H1 (cell line): ENCODE results near the gene MACIR. TPM values are rescaled to one million over a fixed set of nuclear protein-coding genes. Genes with fewer than 3 reads are reported as not detected.

Experiments used
- CTCF ChIA-PET: fragments of 300-600 bp; sonication (Branson Sonifier 250); formaldehyde crosslinking; loops from one replicate; lab custom pipeline; 2021; ENCODE audit not compliant: partially characterized antibody; lab: Charles Lee
- POLR2A ChIA-PET: fragments of 300-600 bp; sonication (Branson Sonifier 250); formaldehyde crosslinking; loops from one replicate; lab custom pipeline; 2021; ENCODE audit warnings: inconsistent platforms; ENCODE audit not compliant: partially characterized antibody; lab: Charles Lee
- DNase-seq, 2 experiments: peaks; one replicate each; pipeline versions ENCODE4 v3.0.0 to v3.0.0-alpha.2; 2010 to 2022; ENCODE audit warnings: low spot score in 2 of 2, low read depth in 1 of 2, mixed read lengths in 1 of 2
- FAIRE-seq: peaks from 2 replicates; lab custom pipeline; 2011; peaks lifted over from hg19 to GRCh38; lab: Jason Lieb, UNC
- H2AFZ ChIP-seq: 2 replicates; pipeline ENCODE4 v1.8.1; 2012; ENCODE audit warnings: low read length, inconsistent platforms
- H2AK5ac ChIP-seq: 2 replicates; pipeline ENCODE4 v1.6.1; 2013; ENCODE audit warnings: low read depth, low read length
- H2BK120ac ChIP-seq: replicated peaks from 2 replicates; pipeline ENCODE3; 2013; ENCODE audit warnings: low read depth, low read length, inconsistent platforms
- H2BK12ac ChIP-seq: 2 replicates; pipeline ENCODE4 v1.6.1; 2013; ENCODE audit warnings: low read depth, low read length
- H2BK15ac ChIP-seq: 2 replicates; pipeline ENCODE4 v1.6.1; 2013; ENCODE audit warnings: low read length
- H2BK20ac ChIP-seq: 2 replicates; pipeline ENCODE4 v1.6.1; 2013; ENCODE audit warnings: low read length
- H2BK5ac ChIP-seq: 2 replicates; pipeline ENCODE4 v1.6.1; 2013; ENCODE audit warnings: low read depth, low read length
- H3K14ac ChIP-seq: 2 replicates; pipeline ENCODE4 v1.6.1; 2013; ENCODE audit warnings: inconsistent platforms; ENCODE audit not compliant: insufficient read length
- H3K18ac ChIP-seq: 2 replicates; pipeline ENCODE4 v1.6.1; 2013; ENCODE audit warnings: low read length; ENCODE audit errors: extremely low read depth
- H3K23ac ChIP-seq: 2 replicates; pipeline ENCODE4 v1.6.1; 2013; ENCODE audit warnings: inconsistent platforms; ENCODE audit not compliant: insufficient read length
- H3K23me2 ChIP-seq: 2 replicates; pipeline ENCODE4 v1.6.1; 2013; ENCODE audit warnings: low read depth, low read length
- H3K27ac ChIP-seq: 2 replicates; pipeline ENCODE4 v1.6.1; 2011; ENCODE audit warnings: low read depth, low read length, inconsistent platforms
- H3K27me3 ChIP-seq, 4 experiments: replicated peaks in 1 of 4; 1 replicate in 1 of 4; 2 replicates in 3 of 4; pipeline versions ENCODE4 v1.6.1 to v1.8.1; 2011 to 2013; ENCODE audit warnings: low read length in 3 of 4, mild to moderate bottlenecking in 3 of 4, inconsistent platforms in 2 of 4, mixed read lengths in 2 of 4, moderate library complexity in 1 of 4; ENCODE audit not compliant: control insufficient read depth in 3 of 4, insufficient read depth in 3 of 4; ENCODE audit errors: extremely low read depth in 1 of 4
- H3K36me3 ChIP-seq, 4 experiments: 2 replicates each; pipeline versions ENCODE4 v1.6.1 to v1.8.1; 2011 to 2013; ENCODE audit warnings: mild to moderate bottlenecking in 4 of 4, low read length in 3 of 4, moderate library complexity in 2 of 4, control low read depth in 1 of 4, inconsistent platforms in 1 of 4; ENCODE audit not compliant: insufficient read depth in 4 of 4, control insufficient read depth in 2 of 4
- H3K4ac ChIP-seq: replicated peaks from 2 replicates; pipeline ENCODE3; 2013; ENCODE audit warnings: low read length, low read depth, mixed read lengths, inconsistent platforms; ENCODE audit not compliant: insufficient read length
- H3K4me1 ChIP-seq, 4 experiments: replicated peaks in 1 of 4; 1 replicate in 1 of 4; 2 replicates in 3 of 4; pipeline versions ENCODE4 v1.6.1 to v1.8.1; 2011 to 2013; ENCODE audit warnings: low read length in 3 of 4, inconsistent platforms in 2 of 4, mixed read lengths in 1 of 4; ENCODE audit not compliant: insufficient read depth in 4 of 4, control insufficient read depth in 3 of 4
- H3K4me2 ChIP-seq, 2 experiments: 2 replicates each; pipeline versions ENCODE4 v1.6.1 to v1.8.1; 2011 to 2013; ENCODE audit warnings: low read depth in 2 of 2, low read length in 2 of 2, control low read depth in 1 of 2, inconsistent platforms in 1 of 2, mild to moderate bottlenecking in 1 of 2; ENCODE audit not compliant: insufficient read depth in 1 of 2
- H3K4me3 ChIP-seq, 4 experiments: fragments of 200-600, 300-600 bp in 1 of 4; sonication (generic), shearing (Covaris generic), sonication (Bioruptor Twin) in 1 of 4; 2 replicates each; pipeline versions ENCODE4 v1.5.1 to v1.8.1; 2011 to 2016; ENCODE audit warnings: low read length in 4 of 4, low read depth in 3 of 4, control low read depth in 2 of 4, inconsistent platforms in 2 of 4, mild to moderate bottlenecking in 2 of 4, mixed read lengths in 1 of 4, moderate library complexity in 1 of 4; ENCODE audit not compliant: insufficient read depth in 2 of 4; ENCODE audit errors: extremely low read depth in 1 of 4
- H3K56ac ChIP-seq: replicated peaks from 2 replicates; pipeline ENCODE3; 2013; ENCODE audit warnings: low read depth, mild to moderate bottlenecking, mixed read lengths, low read length, inconsistent platforms; ENCODE audit not compliant: insufficient read length
- H3K79me1 ChIP-seq: 2 replicates; pipeline ENCODE4 v1.6.1; 2013; ENCODE audit warnings: low read depth, low read length, control low read depth
- H3K79me2 ChIP-seq, 2 experiments: 2 replicates each; pipeline versions ENCODE4 v1.6.1 to v1.8.1; 2012 to 2013; ENCODE audit warnings: low read length in 2 of 2, mild to moderate bottlenecking in 2 of 2, inconsistent platforms in 1 of 2; ENCODE audit not compliant: insufficient read depth in 2 of 2, control insufficient read depth in 1 of 2
- H3K9ac ChIP-seq, 4 experiments: replicated peaks in 1 of 4; 1 replicate in 1 of 4; 2 replicates in 3 of 4; pipeline versions ENCODE4 v1.6.1 to v1.8.1; 2011 to 2013; ENCODE audit warnings: low read depth in 3 of 4, low read length in 3 of 4, control low read depth in 2 of 4, mild to moderate bottlenecking in 2 of 4, moderate library complexity in 2 of 4, inconsistent platforms in 1 of 4; ENCODE audit errors: extremely low read depth in 1 of 4
- H3K9me3 ChIP-seq, 2 experiments: 2 replicates each; pipeline versions ENCODE4 v1.6.1 to v1.8.1; 2012 to 2013; ENCODE audit warnings: mild to moderate bottlenecking in 2 of 2, moderate library complexity in 2 of 2, control low read depth in 1 of 2, inconsistent platforms in 1 of 2, low read depth in 1 of 2, low read length in 1 of 2, mixed read lengths in 1 of 2; ENCODE audit not compliant: insufficient read depth in 2 of 2
- H4K20me1 ChIP-seq, 2 experiments: replicated peaks in 1 of 2; 2 replicates each; pipeline versions ENCODE3 to v1.8.1; 2011 to 2013; ENCODE audit warnings: inconsistent platforms in 2 of 2, low read length in 2 of 2, mild to moderate bottlenecking in 1 of 2; ENCODE audit not compliant: insufficient read depth in 2 of 2, control insufficient read depth in 1 of 2
- H4K5ac ChIP-seq: 2 replicates; pipeline ENCODE4 v1.6.1; 2013; ENCODE audit warnings: low read length, low read depth, mixed read lengths, inconsistent platforms; ENCODE audit not compliant: insufficient read length
- H4K8ac ChIP-seq: 2 replicates; pipeline ENCODE4 v1.8.0; 2013; ENCODE audit warnings: mild to moderate bottlenecking, moderate library complexity, low read length, inconsistent platforms; ENCODE audit not compliant: insufficient read depth; ENCODE audit errors: extremely low read depth
- H4K91ac ChIP-seq: replicated peaks from 2 replicates; pipeline ENCODE3; 2013; ENCODE audit warnings: low read length, mixed read lengths, inconsistent platforms; ENCODE audit not compliant: insufficient read length
- CTCF ChIP-seq, 3 experiments: IDR thresholded peaks; 1 replicate in 2 of 3; 2 replicates in 1 of 3; pipeline versions ENCODE4 v1.5.1 to v1.6.1; 2011; ENCODE audit warnings: low read length in 3 of 3, mild to moderate bottlenecking in 3 of 3, inconsistent platforms in 2 of 3, low read depth in 1 of 3, moderate library complexity in 1 of 3; ENCODE audit not compliant: insufficient read depth in 1 of 3; ENCODE audit errors: control extremely low read depth in 1 of 3
- PHF8 ChIP-seq: fragments of 200-600 bp; sonication (generic); conservative IDR thresholded peaks from 2 replicates; pipeline ENCODE4 v1.7.1; 2012; ENCODE audit warnings: low read depth, mild to moderate bottlenecking, inconsistent platforms, low read length, moderate library complexity
- WGBS, 2 experiments: shearing (Covaris generic) in 1 of 2; methylation state at CpG; one replicate each; pipeline versions ENCODE4 v1.1.6 to v1.1.7; 2013 to 2015; ENCODE audit warnings: low lambda C conversion rate in 2 of 2, mixed read lengths in 2 of 2, inconsistent platforms in 1 of 2, low coverage in 1 of 2, missing lambda C conversion rate in 1 of 2; ENCODE audit not compliant: insufficient replicate concordance in 2 of 2, insufficient coverage in 1 of 2, insufficient read length in 1 of 2; ENCODE audit errors: extremely low coverage in 1 of 2, missing lambda C conversion rate in 1 of 2; 5-methylcytosine and 5-hydroxymethylcytosine counted together
- polyA plus RNA-seq, 7 experiments: library from polyadenylated mRNA; depleted of rRNA in 3 of 7; stranded (reverse) in 5 of 7; unstranded in 2 of 7; fragments of >200 nt in 5 of 7; fragments of 200-250 nt in 2 of 7; gene quantifications; 1 replicate in 5 of 7; 2 replicates in 1 of 7; 4 replicates in 1 of 7; pipeline versions ENCODE4 v1.2.1 to v1.2.3, GENCODE V29; 2011 to 2013; ENCODE audit warnings: missing spikeins in 2 of 7, mixed read lengths in 2 of 7
- total RNA-seq: library from RNA; stranded (reverse); fragmentation: NEBNext Ultra II Directional; extraction: Animal tissue kit (Norgen Biotek cat#: 25700); gene quantifications from 2 replicates; pipeline ENCODE4 v1.2.1, GENCODE V29; 2021

MACIR gene
- total and polyA plus RNA-seq, 2 of the 8 experiments (the other 6 are each of a cell fraction or from before 2014, with no cell fraction given), result 8.0 to 19.2 TPM

- Histone ChIP-seq H3K27me3 (no peaks in the 10 kb centered on the region), H3K79me2 (peaks cover 0 to 16% of the 10 kb centered on the region in 2 experiments; a peak in 2 of 4 replicates), H3K23me2 (peaks cover 6% of the 10 kb centered on the region; the same call in 1 of the 2 replicates), H3K27ac (no peak overlapping the region), H3K79me1 (no peaks in the 10 kb centered on the region; the same call in 1 of the 2 replicates), H3K9me3 (no peaks in the 10 kb centered on the region), H2AFZ (0 out of 2 replicates have a peak overlapping the region, but pooled peaks have one; percentile 20), H4K8ac (no peak overlapping the region), H3K4me1 (peaks cover 0 to 6% (median 0%) of the 10 kb centered on the region in 4 experiments; a peak in 1 of 7 replicates), H2BK20ac (no peak overlapping the region), H4K20me1 (no peaks in the 10 kb centered on the region), H3K14ac (no peak overlapping the region), H2BK5ac (no peak overlapping the region), H3K18ac (no peak overlapping the region), H3K9ac (no peak overlapping the region), H2BK15ac (no peak overlapping the region), H3K36me3 (no peaks in the 10 kb centered on the region), H4K5ac (no peak overlapping the region), H3K23ac (no peak overlapping the region), H2AK5ac (no peak overlapping the region), H3K4me2 (no peak overlapping the region), H3K56ac (no peak overlapping the region), H3K4me3 (no peak overlapping the region), H2BK120ac (no peak overlapping the region), H4K91ac (no peak overlapping the region), H3K4ac (no peak overlapping the region), H2BK12ac (no peak overlapping the region)
- FAIRE-seq, result no peak
- CTCF ChIA-PET, result interaction anchor here (0.9 to 5.2 kb wide), 9 partner anchors 22 to 305 kb away, joined by 3 to 26 read pairs (median 4); no protein-coding TSS in a partner anchor
- POLR2A ChIA-PET, result no interaction called here
- 65% methylated on average over 4 of the region's 4 CpGs; no CpG with 5 or more reads in 1 of the 2 experiments for WGBS, 2 experiments
- no peak for DNase-seq
- TF ChIP-seq PHF8, result no peak
- TF ChIP-seq CTCF (IDR thresholded peaks at IDR 0.05; ENCODE audit: control extremely low read depth in 1 of 3, insufficient read depth in 1 of 3, low read depth in 1 of 3, low read length in 3 of 3), result peak in 1 of 3 experiments; percentile 14; a peak in 2 of 4 replicates
Measured at GRCh38 chr5:103256178-103256577, 2.4 kb upstream of the MACIR start.
